ENCODE data around the gene PFKFB4. TPM values are rescaled to one million over a fixed set of nuclear protein-coding genes. Genes with fewer than 3 reads are reported as not detected.
A peak's percentile ranks its signal among the peaks of the same experiment; 100 is the strongest.

The PFKFB4 gene
- total RNA-seq, 2 donors from 2014 or later: 9.9 to 89.0 TPM

GRCh38 chr3:48596157-48596556 is 39.6 kb upstream of the PFKFB4 start:
- no peak for DNase-seq (ENCODE audit: low spot score)
- WGBS: 86% methylated on average over 5 of the region's 5 CpGs
- intact Hi-C loops (cut with DNase I): loop anchor here (5.0 kb wide), 2 partner anchors 39 to 129 kb away; partner anchors contain the start of gene PFKFB4
- peaks cover 0 to 11% of the 10 kb centered on the region in 2 donors for H3K36me3 ChIP-seq
- H3K27me3 ChIP-seq (replicated peaks; ENCODE audit: insufficient read depth): no peaks in the 10 kb centered on the region
- TF ChIP-seq POLR2AphosphoS5 (IDR thresholded peaks at IDR 0.05) (no peak), CTCF (IDR thresholded peaks at IDR 0.05) (no peak), POLR2A (IDR thresholded peaks at IDR 0.05) (no peak)
- H3K27ac ChIP-seq: peak overlapping the region; percentile 79 to 84
- H3K4me1 ChIP-seq (replicated peaks): peaks cover 27% of the 10 kb centered on the region
- no peaks in the 10 kb centered on the region for H3K9me3 ChIP-seq
- no peak overlapping the region for H3K4me3 ChIP-seq

GRCh38 chr3:48595526-48596121 is 39.0 kb upstream of the PFKFB4 start:
- WGBS: 25% methylated on average over 6 of the region's 10 CpGs
- peak overlapping the region; percentile 79 to 84 for H3K27ac ChIP-seq
- H3K36me3 ChIP-seq: peaks cover 0 to 7% of the 10 kb centered on the region in 2 donors
- H3K9me3 ChIP-seq: no peaks in the 10 kb centered on the region
- H3K27me3 ChIP-seq (replicated peaks; ENCODE audit: insufficient read depth): no peaks in the 10 kb centered on the region
- H3K4me3 ChIP-seq: peak overlapping the region in 1 of 2 donors; percentile 30
- peaks cover 26% of the 10 kb centered on the region for H3K4me1 ChIP-seq (replicated peaks)
- peak; percentile 48 for DNase-seq (ENCODE audit: low spot score)
- no peak for TF ChIP-seq CTCF (IDR thresholded peaks at IDR 0.05)
- TF ChIP-seq POLR2AphosphoS5 (IDR thresholded peaks at IDR 0.05): no peak
- no peak for TF ChIP-seq POLR2A (IDR thresholded peaks at IDR 0.05)
- intact Hi-C loops (cut with DNase I): loop anchor here (5.0 kb wide), 2 partner anchors 38 to 128 kb away; partner anchors contain the start of gene PFKFB4

- H3K36me3 ChIP-seq: peaks cover 0 to 2% of the 10 kb centered on the region in 2 donors
- TF ChIP-seq POLR2A (IDR thresholded peaks at IDR 0.05) (peak; percentile 77), POLR2AphosphoS5 (IDR thresholded peaks at IDR 0.05) (peak; percentile 38), CTCF (IDR thresholded peaks at IDR 0.05) (no peak)
- peak within 1 kb of the TSS; percentile 30 to 36 for H3K4me3 ChIP-seq
- no peaks in the 10 kb centered on the region for H3K9me3 ChIP-seq
- peaks cover 20% of the 10 kb centered on the region for H3K4me1 ChIP-seq (replicated peaks)
- under 1% methylated on average over 35 of the region's 35 CpGs for WGBS
- intact Hi-C loops (cut with DNase I): loop anchor here (5.0 kb wide), 2 partner anchors 38 to 128 kb away; partner anchors contain the start of gene PFKFB4
- no peak for DNase-seq (ENCODE audit: low spot score)
- no peaks in the 10 kb centered on the region for H3K27me3 ChIP-seq (replicated peaks; ENCODE audit: insufficient read depth)
- peak within 1 kb of the TSS; percentile 79 to 84 for H3K27ac ChIP-seq
Measured at GRCh38 chr3:48595075-48595525, 38.5 kb upstream of the PFKFB4 start, which contains the start of gene COL7A1. Gene COL7A1, minus strand, starts transcription at chr3:48595329. Its CDS starts 170 bp downstream, at chr3:48595159.

GRCh38 chr3:48594417-48595049 is 37.9 kb upstream of the PFKFB4 start:
- peaks cover 15% of the 10 kb centered on the region for H3K4me1 ChIP-seq (replicated peaks)
- WGBS: 24% methylated on average over 39 of the region's 39 CpGs

More at GRCh38 chr3:48594417-48595049, 37.9 kb upstream of the PFKFB4 start:
- TF ChIP-seq CTCF (IDR thresholded peaks at IDR 0.05) (no peak), POLR2A (IDR thresholded peaks at IDR 0.05) (peak; percentile 25), POLR2AphosphoS5 (IDR thresholded peaks at IDR 0.05) (no peak)
- H3K9me3 ChIP-seq: no peaks in the 10 kb centered on the region
- DNase-seq (ENCODE audit: low spot score): peak; percentile 14
- no peaks in the 10 kb centered on the region for H3K27me3 ChIP-seq (replicated peaks; ENCODE audit: insufficient read depth)
- intact Hi-C loops (cut with DNase I): loop anchor here (5.0 kb wide), 2 partner anchors 37 to 127 kb away; partner anchors contain the start of gene PFKFB4
- H3K4me3 ChIP-seq: peak overlapping the region; percentile 30 to 36
- H3K36me3 ChIP-seq: no peaks in the 10 kb centered on the region
- peak overlapping the region; percentile 79 to 84 for H3K27ac ChIP-seq
